ENCODE results near the gene RNF220.
A peak's percentile ranks its signal among the peaks of the same experiment; 100 is the strongest.
"Not testable (repeated sequence)": the region's sequence is repeated elsewhere in the genome, so short reads cannot be mapped to it uniquely, and the experiment has no call there.

RNF220 gene

GRCh38 chr1:44545961-44546360 is 140.9 kb downstream of the RNF220 start:
- no peak for DNase-seq

- DNase-seq: no peak
Observed at GRCh38 chr1:44546403-44547053, 141.5 kb downstream of the RNF220 start.

- DNase-seq: no peak
Observed at GRCh38 chr1:44547361-44547760, 142.3 kb downstream of the RNF220 start.

- no peak for DNase-seq
Observed at GRCh38 chr1:44547837-44548236, 142.8 kb downstream of the RNF220 start.

- DNase-seq: no peak
Observed at GRCh38 chr1:44549510-44549909, 144.5 kb downstream of the RNF220 start.

GRCh38 chr1:44553127-44553758 is 148.2 kb downstream of the RNF220 start:
- DNase-seq: no peak

GRCh38 chr1:44553771-44554170 is 148.7 kb downstream of the RNF220 start:
- no peak for DNase-seq

GRCh38 chr1:44554706-44555105 is 149.7 kb downstream of the RNF220 start:
- no peak for DNase-seq

- no peak for DNase-seq
Observed at GRCh38 chr1:44557778-44558177, 152.7 kb downstream of the RNF220 start.

GRCh38 chr1:44558883-44559282 is 153.8 kb downstream of the RNF220 start:
- no peak for DNase-seq

- DNase-seq: no peak
Observed at GRCh38 chr1:44559330-44559729, 154.3 kb downstream of the RNF220 start.

GRCh38 chr1:44559913-44560312 is 154.9 kb downstream of the RNF220 start:
- DNase-seq: no peak

- not testable (repeated sequence) for DNase-seq
Observed at GRCh38 chr1:44560696-44561095, 155.6 kb downstream of the RNF220 start.

GRCh38 chr1:44565259-44565750 is 160.2 kb downstream of the RNF220 start:
- DNase-seq: no peak

- DNase-seq: no peak
Observed at GRCh38 chr1:44565833-44566232, 160.8 kb downstream of the RNF220 start.

- no peak for DNase-seq
Observed at GRCh38 chr1:44566281-44567046, 161.4 kb downstream of the RNF220 start.

GRCh38 chr1:44568128-44568900 is 163.3 kb downstream of the RNF220 start:
- DNase-seq: no peak

GRCh38 chr1:44569491-44569890 is 164.4 kb downstream of the RNF220 start:
- DNase-seq: no peak

- peak in 4 of 51 donors; percentile 10 to 47 (median 24) for DNase-seq
Observed at GRCh38 chr1:44571712-44572571, 166.9 kb downstream of the RNF220 start.

GRCh38 chr1:44572572-44572879 is 167.5 kb downstream of the RNF220 start:
- DNase-seq: no peak

GRCh38 chr1:44575396-44575795 is 170.3 kb downstream of the RNF220 start:
- no peak for DNase-seq
